Fibroblast of peridontal ligament (primary cell): ENCODE data around the gene HAGH.

ENCODE experiments used
- DNase-seq: peaks from one replicate; pipeline ENCODE4 v3.0.0-alpha.2; 2010; ENCODE audit errors: extremely low read depth

The HAGH gene

GRCh38 chr16:1831186-1832075, 4.8 kb upstream of the HAGH start:
- no peak for DNase-seq

- no peak for DNase-seq
Observed at GRCh38 chr16:1830213-1830612, 3.6 kb upstream of the HAGH start.

GRCh38 chr16:1828645-1829410, 2.2 kb upstream of the HAGH start:
- no peak for DNase-seq

- DNase-seq = peak; percentile 14
Observed at GRCh38 chr16:1825864-1826690, 548 bp downstream of the HAGH start.

- DNase-seq = no peak
Observed at GRCh38 chr16:1825381-1825863, 1.2 kb downstream of the HAGH start.

- DNase-seq = peak; percentile 14
Observed at GRCh38 chr16:1823821-1824220, 2.8 kb downstream of the HAGH start.

- no peak for DNase-seq
Observed at GRCh38 chr16:1822801-1823200, 3.8 kb downstream of the HAGH start.

GRCh38 chr16:1821861-1822611, 4.6 kb downstream of the HAGH start:
- DNase-seq = no peak

GRCh38 chr16:1820946-1821290, 5.7 kb downstream of the HAGH start:
- no peak for DNase-seq

- no peak for DNase-seq
Observed at GRCh38 chr16:1820096-1820945, 6.3 kb downstream of the HAGH start.

GRCh38 chr16:1819611-1820010, 7.0 kb downstream of the HAGH start:
- DNase-seq = no peak

- no peak for DNase-seq
Observed at GRCh38 chr16:1818873-1819525, 7.6 kb downstream of the HAGH start.

GRCh38 chr16:1818204-1818872, 8.3 kb downstream of the HAGH start:
- DNase-seq = no peak

GRCh38 chr16:1817716-1818115, 8.9 kb downstream of the HAGH start:
- no peak for DNase-seq

- DNase-seq = no peak
Observed at GRCh38 chr16:1817276-1817589, 9.4 kb downstream of the HAGH start.

GRCh38 chr16:1816396-1817275, 10.0 kb downstream of the HAGH start:
- DNase-seq = no peak

GRCh38 chr16:1815461-1815860, 11.2 kb downstream of the HAGH start:
- DNase-seq = no peak

GRCh38 chr16:1812732-1813163, 13.9 kb downstream of the HAGH start:
- DNase-seq = peak; percentile 59
